HG02610 (cell line): Measurements from ENCODE around the gene PCDH18.

Experiments
- ATAC-seq: cut with Tn5 transposase; IDR thresholded peaks from one replicate; pipeline ENCODE4 v1.9.1; 2021; ENCODE audit warnings: mild to moderate bottlenecking, moderate library complexity; ENCODE audit not compliant: unreplicated experiment

Gene PCDH18

DNA sequence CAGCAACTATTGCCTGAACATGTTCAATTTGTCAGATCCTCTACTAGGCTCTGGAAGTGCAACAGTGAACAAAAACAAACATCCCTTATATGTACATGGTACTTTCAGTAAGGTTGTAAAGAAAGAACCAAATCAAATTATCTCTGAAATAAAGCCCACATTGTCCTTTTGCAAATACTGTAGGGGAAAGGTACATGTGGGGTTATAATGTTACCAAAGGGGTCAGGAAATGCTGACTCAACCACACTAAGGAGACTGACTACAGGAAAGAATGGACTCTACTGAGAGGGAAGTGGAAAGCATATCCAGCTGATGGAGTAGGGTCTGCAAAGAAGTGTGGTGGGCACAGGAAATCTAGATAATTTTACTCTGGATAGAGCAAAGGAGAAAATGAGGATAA lies 61.5 kb downstream of the PCDH18 start:
- no peak for ATAC-seq
